CMK (cell line): ENCODE measurements around the gene MYBL2.
A peak's percentile ranks its signal among the peaks of the same experiment; 100 is the strongest.
"Not testable (repeated sequence)": the region's sequence is repeated elsewhere in the genome, so short reads cannot be mapped to it uniquely, and the experiment has no call there.

Source experiments
- DNase-seq: peaks from one replicate; pipeline ENCODE4 v3.0.0-alpha.2; 2010; ENCODE audit warnings: low read depth

The MYBL2 gene

GRCh38 chr20:43751167-43752050 is 84.5 kb downstream of the MYBL2 start:
- DNase-seq: no peak

GRCh38 chr20:43752051-43752360 is 85.1 kb downstream of the MYBL2 start:
- DNase-seq: no peak

DNA sequence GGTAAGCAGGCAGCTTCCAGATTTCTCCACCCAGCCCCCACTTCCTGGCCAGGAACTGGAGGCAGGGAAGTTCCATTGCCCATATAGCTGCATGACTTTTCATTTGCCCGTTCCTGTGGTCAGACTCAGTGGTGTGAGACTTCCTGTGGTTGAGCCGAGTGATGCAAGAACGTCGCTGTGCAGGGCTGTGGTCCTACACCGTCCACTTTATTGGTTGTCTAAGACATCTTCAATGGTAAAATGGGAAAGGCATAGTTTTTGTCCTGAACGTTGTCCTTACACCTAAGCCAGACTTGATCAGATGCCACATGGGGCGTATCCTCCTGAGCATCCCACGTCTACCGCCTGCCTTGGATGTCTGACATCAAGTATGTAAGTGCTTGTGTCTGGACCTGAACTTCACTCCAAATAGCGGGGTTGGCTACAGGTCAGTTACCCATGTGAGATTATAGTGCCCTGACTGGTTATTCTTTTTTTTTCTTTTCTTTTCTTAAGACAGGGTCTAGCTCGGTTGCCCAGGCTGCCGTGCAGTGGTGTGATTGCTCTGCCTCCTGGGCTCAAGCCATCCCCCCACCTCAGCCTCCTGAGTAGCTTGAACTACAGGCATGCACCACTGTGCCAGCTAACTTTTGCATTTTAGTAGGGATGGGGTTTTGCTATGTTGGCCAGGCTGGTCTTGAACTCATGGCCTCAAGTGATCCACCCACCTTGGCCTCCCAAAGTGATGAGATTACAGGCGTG is 85.8 kb downstream of the MYBL2 start:
- peak; percentile 72 for DNase-seq

DNA sequence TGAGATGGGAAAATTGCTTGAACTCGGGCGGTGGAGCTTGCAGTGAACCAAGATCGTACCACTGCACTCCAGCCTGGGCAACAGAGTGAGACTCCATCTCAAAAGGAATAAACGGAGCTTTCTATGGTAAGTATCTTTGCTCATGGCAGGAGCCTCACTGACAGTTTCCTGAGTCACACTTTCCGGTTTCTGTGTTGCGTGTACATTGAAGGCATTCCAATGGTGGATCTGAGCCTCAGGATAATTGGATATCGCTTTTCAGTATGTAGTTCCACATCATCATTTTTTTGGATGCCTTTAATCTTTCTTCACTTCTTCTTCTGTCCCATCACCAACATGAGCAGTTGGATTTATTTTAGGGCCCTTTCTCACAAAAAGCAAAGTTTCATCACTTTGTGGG is 88.5 kb downstream of the MYBL2 start:
- no peak for DNase-seq

- DNase-seq: no peak
Measured at GRCh38 chr20:43755851-43756250, 88.9 kb downstream of the MYBL2 start.

DNA sequence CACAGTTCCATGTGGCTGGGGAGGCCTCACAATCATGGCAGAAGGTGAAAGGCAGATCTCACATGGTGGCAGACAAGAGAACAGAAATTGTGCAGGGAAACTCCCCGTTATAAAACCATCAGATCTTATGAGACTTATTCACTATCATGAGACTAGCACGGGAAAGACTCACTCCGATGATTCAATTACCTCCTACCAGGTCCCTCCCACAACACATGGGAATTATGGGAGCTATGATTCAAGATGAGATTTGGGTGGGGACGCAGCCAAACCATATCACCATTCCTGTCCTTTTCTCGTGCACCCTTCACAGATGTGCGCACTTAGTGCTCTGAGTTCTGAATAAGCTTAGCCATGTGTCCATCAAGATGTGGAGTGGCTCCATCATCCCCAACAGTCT is 91.0 kb downstream of the MYBL2 start:
- not testable (repeated sequence) for DNase-seq

- no peak for DNase-seq
Measured at GRCh38 chr20:43761386-43762340, 94.7 kb downstream of the MYBL2 start.

DNA sequence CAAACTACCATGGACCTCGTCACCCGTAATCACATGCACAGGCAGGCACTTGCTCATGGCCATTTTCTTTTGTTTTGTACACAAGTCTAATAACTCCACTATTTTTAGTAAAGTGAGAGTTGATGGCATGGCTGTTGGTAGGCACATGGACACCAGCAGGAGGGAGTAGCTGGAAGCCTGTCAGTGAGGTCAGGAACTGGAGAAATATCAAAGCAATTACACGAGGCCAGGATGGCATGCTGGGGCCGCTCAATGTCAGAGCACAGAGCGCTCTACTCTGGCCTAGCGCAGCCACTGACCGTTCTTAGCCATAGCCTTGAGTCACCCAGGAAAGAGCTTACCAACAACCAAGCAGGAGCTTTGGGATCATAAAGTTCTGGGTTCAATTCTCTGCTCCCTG is 96.0 kb downstream of the MYBL2 start:
- DNase-seq: no peak

DNA sequence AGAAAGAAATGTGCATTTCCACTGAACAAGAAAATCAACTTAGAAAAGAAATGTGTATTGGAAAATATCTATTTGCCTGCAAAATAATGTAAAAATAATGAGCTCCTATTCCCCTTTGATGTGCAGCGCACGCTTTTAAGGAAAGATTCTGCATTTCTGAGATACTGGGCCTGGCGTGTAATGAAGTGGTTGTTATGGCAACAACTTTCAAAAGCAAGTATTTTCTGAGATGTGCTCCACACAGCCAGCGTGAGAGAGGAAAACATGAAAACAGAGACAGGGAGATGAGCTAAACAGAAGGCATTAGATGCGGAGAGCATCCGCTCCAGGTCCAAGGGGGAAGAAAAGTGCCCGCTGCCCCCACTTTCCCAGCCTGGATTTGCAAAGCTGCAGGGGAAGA is 99.0 kb downstream of the MYBL2 start:
- DNase-seq: no peak
